Panc1 (cell line): ENCODE data around the gene PTTG1IP2. TPM values are rescaled to one million over a fixed set of nuclear protein-coding genes. Genes with fewer than 3 reads are reported as not detected.

Experiments
- ATAC-seq: fragments of 200-7000 bp; cut with Tn5 transposase; 2 replicates; pipeline ENCODE4 v1.9.1; 2020; ENCODE audit warnings: mild to moderate bottlenecking, moderate library complexity
- BruUV-seq: library from RNA; stranded (reverse); fragments of 400-500 nt; replicated peaks from 2 replicates; lab custom pipeline; 2021; lab: Mats Ljungman, UMichigan
- CTCF ChIA-PET: fragments of 300-600 bp; sonication (Branson Sonifier 250); formaldehyde crosslinking; loops from one replicate; lab custom pipeline; 2022; ENCODE audit warnings: antibody characterized with exemption; lab: Charles Lee
- POLR2A ChIA-PET: fragments of 300-600 bp; sonication (Branson Sonifier 250); formaldehyde crosslinking; loops from one replicate; lab custom pipeline; 2022; ENCODE audit warnings: antibody characterized with exemption; lab: Charles Lee
- DNase-seq: peaks from one replicate; pipeline ENCODE4 v3.0.0-alpha.2; 2010; ENCODE audit warnings: low read depth, low spot score
- H3K27ac ChIP-seq: 2 replicates; pipeline ENCODE4 v1.5.1; 2011; ENCODE audit warnings: mild to moderate bottlenecking, low read length, inconsistent platforms
- H3K27me3 ChIP-seq: fragments of 200-500 bp; sonication (Bioruptor generic); 2 replicates; pipeline ENCODE4 v1.6.0; 2014; ENCODE audit warnings: low read length, inconsistent platforms; ENCODE audit not compliant: control insufficient read depth, insufficient read depth
- H3K36me3 ChIP-seq: fragments of 200-500 bp; sonication (Bioruptor generic); 2 replicates; pipeline ENCODE4 v1.5.1; 2014; ENCODE audit warnings: inconsistent platforms, mild to moderate bottlenecking, low read length, moderate library complexity; ENCODE audit not compliant: control insufficient read depth, insufficient read depth
- H3K4me1 ChIP-seq: 2 replicates; pipeline ENCODE4 v1.5.1; 2011; ENCODE audit warnings: inconsistent platforms, mild to moderate bottlenecking, low read length, moderate library complexity; ENCODE audit not compliant: control insufficient read depth, insufficient read depth
- H3K4me3 ChIP-seq, 2 experiments: 2 replicates each; pipeline ENCODE4 v1.5.1; 2011 to 2012; ENCODE audit warnings: low read depth in 2 of 2, low read length in 2 of 2, mild to moderate bottlenecking in 2 of 2, inconsistent platforms in 1 of 2, moderate library complexity in 1 of 2
- H3K9me3 ChIP-seq: fragments of 200-500 bp; sonication (Bioruptor generic); 2 replicates; pipeline ENCODE4 v1.5.1; 2014; ENCODE audit warnings: low read depth, mild to moderate bottlenecking, inconsistent platforms, low read length, moderate library complexity; ENCODE audit not compliant: control insufficient read depth, insufficient read depth
- POLR2AphosphoS5 ChIP-seq: IDR thresholded peaks from 2 replicates; pipeline ENCODE4 v1.6.1; 2012; ENCODE audit warnings: mild to moderate bottlenecking, low read depth, low read length, moderate library complexity
- SIN3A ChIP-seq: IDR thresholded peaks from 2 replicates; pipeline ENCODE4 v1.6.1; 2012; ENCODE audit warnings: low read depth, mild to moderate bottlenecking, low read length, moderate library complexity, borderline replicate concordance; ENCODE audit not compliant: insufficient read depth
- TCF7L2 ChIP-seq: IDR thresholded peaks from 2 replicates; pipeline ENCODE4 v1.6.1; 2011; ENCODE audit warnings: mild to moderate bottlenecking, low read depth, low read length, inconsistent platforms
- in situ Hi-C: cut with HindIII; loops from 2 replicates; pipeline ENCODE4 v1.10.0; 2016; ENCODE audit warnings: low sequenced_read_pairs, low pct_unique_long_range_greater_than_20kb
- intact Hi-C: fragments of 100-400 bp; cut with micrococcal nuclease; formaldehyde crosslinking; loops from one replicate; pipeline ENCODE4 v1.10.0; 2022; ENCODE audit not compliant: unreplicated experiment
- total RNA-seq: library from RNA; stranded (reverse); gene quantifications from one replicate; pipeline ENCODE4 v1.2.1, GENCODE V29; 2021; ENCODE audit not compliant: unreplicated experiment
- TF ChIP-seq, protein P1 (sequence below): fragments of 450-650 bp; IDR thresholded peaks from 2 replicates; pipeline ENCODE4 v1.5.1; 2017; ENCODE audit warnings: mild to moderate bottlenecking
- TF ChIP-seq, protein P2 (sequence below), 2 experiments: IDR thresholded peaks; 2 replicates each; pipeline ENCODE4 v1.6.1; 2011 to 2012; ENCODE audit warnings: low read depth in 2 of 2, control low read depth in 1 of 2, low read length in 1 of 2, mild to moderate bottlenecking in 1 of 2, moderate library complexity in 1 of 2; ENCODE audit not compliant: insufficient read depth in 1 of 2

Gene PTTG1IP2
- total RNA-seq, 1 experiment from 2014 or later, result not detected

- DNase-seq (no peak), ATAC-seq (no peak)
- TF ChIP-seq POLR2AphosphoS5 (no peak), TCF7L2 (no peak), SIN3A (no peak)
- TF ChIP-seq, protein P1, sequence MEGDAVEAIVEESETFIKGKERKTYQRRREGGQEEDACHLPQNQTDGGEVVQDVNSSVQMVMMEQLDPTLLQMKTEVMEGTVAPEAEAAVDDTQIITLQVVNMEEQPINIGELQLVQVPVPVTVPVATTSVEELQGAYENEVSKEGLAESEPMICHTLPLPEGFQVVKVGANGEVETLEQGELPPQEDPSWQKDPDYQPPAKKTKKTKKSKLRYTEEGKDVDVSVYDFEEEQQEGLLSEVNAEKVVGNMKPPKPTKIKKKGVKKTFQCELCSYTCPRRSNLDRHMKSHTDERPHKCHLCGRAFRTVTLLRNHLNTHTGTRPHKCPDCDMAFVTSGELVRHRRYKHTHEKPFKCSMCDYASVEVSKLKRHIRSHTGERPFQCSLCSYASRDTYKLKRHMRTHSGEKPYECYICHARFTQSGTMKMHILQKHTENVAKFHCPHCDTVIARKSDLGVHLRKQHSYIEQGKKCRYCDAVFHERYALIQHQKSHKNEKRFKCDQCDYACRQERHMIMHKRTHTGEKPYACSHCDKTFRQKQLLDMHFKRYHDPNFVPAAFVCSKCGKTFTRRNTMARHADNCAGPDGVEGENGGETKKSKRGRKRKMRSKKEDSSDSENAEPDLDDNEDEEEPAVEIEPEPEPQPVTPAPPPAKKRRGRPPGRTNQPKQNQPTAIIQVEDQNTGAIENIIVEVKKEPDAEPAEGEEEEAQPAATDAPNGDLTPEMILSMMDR, result no peak
- TF ChIP-seq, protein P2, sequence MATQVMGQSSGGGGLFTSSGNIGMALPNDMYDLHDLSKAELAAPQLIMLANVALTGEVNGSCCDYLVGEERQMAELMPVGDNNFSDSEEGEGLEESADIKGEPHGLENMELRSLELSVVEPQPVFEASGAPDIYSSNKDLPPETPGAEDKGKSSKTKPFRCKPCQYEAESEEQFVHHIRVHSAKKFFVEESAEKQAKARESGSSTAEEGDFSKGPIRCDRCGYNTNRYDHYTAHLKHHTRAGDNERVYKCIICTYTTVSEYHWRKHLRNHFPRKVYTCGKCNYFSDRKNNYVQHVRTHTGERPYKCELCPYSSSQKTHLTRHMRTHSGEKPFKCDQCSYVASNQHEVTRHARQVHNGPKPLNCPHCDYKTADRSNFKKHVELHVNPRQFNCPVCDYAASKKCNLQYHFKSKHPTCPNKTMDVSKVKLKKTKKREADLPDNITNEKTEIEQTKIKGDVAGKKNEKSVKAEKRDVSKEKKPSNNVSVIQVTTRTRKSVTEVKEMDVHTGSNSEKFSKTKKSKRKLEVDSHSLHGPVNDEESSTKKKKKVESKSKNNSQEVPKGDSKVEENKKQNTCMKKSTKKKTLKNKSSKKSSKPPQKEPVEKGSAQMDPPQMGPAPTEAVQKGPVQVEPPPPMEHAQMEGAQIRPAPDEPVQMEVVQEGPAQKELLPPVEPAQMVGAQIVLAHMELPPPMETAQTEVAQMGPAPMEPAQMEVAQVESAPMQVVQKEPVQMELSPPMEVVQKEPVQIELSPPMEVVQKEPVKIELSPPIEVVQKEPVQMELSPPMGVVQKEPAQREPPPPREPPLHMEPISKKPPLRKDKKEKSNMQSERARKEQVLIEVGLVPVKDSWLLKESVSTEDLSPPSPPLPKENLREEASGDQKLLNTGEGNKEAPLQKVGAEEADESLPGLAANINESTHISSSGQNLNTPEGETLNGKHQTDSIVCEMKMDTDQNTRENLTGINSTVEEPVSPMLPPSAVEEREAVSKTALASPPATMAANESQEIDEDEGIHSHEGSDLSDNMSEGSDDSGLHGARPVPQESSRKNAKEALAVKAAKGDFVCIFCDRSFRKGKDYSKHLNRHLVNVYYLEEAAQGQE (IDR thresholded peaks at IDR 0.05; ENCODE audit: insufficient read depth in 1 of 2, low read depth in 2 of 2, low read length in 1 of 2), result no peak
- BruUV-seq, result no TSS peak
- CTCF ChIA-PET, result no interaction called here
- Histone ChIP-seq H3K4me1 (no peaks in the 10 kb centered on the region), H3K27ac (no peak overlapping the region), H3K4me3 (no peak overlapping the region), H3K36me3 (no peaks in the 10 kb centered on the region), H3K9me3 (no peaks in the 10 kb centered on the region), H3K27me3 (no peaks in the 10 kb centered on the region)
- intact Hi-C loops, result no loop called here
- in situ Hi-C loops, result no loop called here
- POLR2A ChIA-PET, result no interaction called here
Observed at GRCh38 chr7:90433221-90433620, 36.2 kb upstream of the PTTG1IP2 start.

- H3K27ac ChIP-seq, result no peak overlapping the region
- H3K9me3 ChIP-seq, result no peaks in the 10 kb centered on the region
- H3K27me3 ChIP-seq, result no peaks in the 10 kb centered on the region
- DNase-seq, result no peak
- no peaks in the 10 kb centered on the region for H3K4me1 ChIP-seq
- H3K4me3 ChIP-seq, result no peak overlapping the region
- intact Hi-C loops (no loop called here), in situ Hi-C loops (no loop called here)
- no TSS peak for BruUV-seq
- no peak for ATAC-seq
- no peak for TF ChIP-seq POLR2AphosphoS5
- TF ChIP-seq SIN3A, result no peak
- TF ChIP-seq TCF7L2, result no peak
- TF ChIP-seq, protein P1, result no peak
- TF ChIP-seq, protein P2 (IDR thresholded peaks at IDR 0.05; ENCODE audit: insufficient read depth in 1 of 2, low read depth in 2 of 2, low read length in 1 of 2), result no peak
- ChIA-PET CTCF (interaction anchor here (1.0 kb wide), 1 partner anchor 18 kb away, joined by 3 read pairs; no protein-coding TSS in a partner anchor), POLR2A (no interaction called here)
- no peaks in the 10 kb centered on the region for H3K36me3 ChIP-seq
Observed at GRCh38 chr7:90445633-90446032, 23.8 kb upstream of the PTTG1IP2 start.
